H1 (cell line): Measurements from ENCODE around the gene KDSR. TPM values are rescaled to one million over a fixed set of nuclear protein-coding genes. Genes with fewer than 3 reads are reported as not detected.

Experiments
- CTCF ChIA-PET: fragments of 300-600 bp; sonication (Branson Sonifier 250); formaldehyde crosslinking; loops from one replicate; lab custom pipeline; 2021; ENCODE audit not compliant: partially characterized antibody; lab: Charles Lee
- POLR2A ChIA-PET: fragments of 300-600 bp; sonication (Branson Sonifier 250); formaldehyde crosslinking; loops from one replicate; lab custom pipeline; 2021; ENCODE audit warnings: inconsistent platforms; ENCODE audit not compliant: partially characterized antibody; lab: Charles Lee
- DNase-seq, 2 experiments: peaks; one replicate each; pipeline versions ENCODE4 v3.0.0 to v3.0.0-alpha.2; 2010 to 2022; ENCODE audit warnings: low spot score in 2 of 2, low read depth in 1 of 2, mixed read lengths in 1 of 2
- FAIRE-seq: peaks from 2 replicates; lab custom pipeline; 2011; peaks lifted over from hg19 to GRCh38; lab: Jason Lieb, UNC
- H2AFZ ChIP-seq: 2 replicates; pipeline ENCODE4 v1.8.1; 2012; ENCODE audit warnings: low read length, inconsistent platforms
- H2AK5ac ChIP-seq: 2 replicates; pipeline ENCODE4 v1.6.1; 2013; ENCODE audit warnings: low read depth, low read length
- H2BK120ac ChIP-seq: replicated peaks from 2 replicates; pipeline ENCODE3; 2013; ENCODE audit warnings: low read depth, low read length, inconsistent platforms
- H2BK12ac ChIP-seq: 2 replicates; pipeline ENCODE4 v1.6.1; 2013; ENCODE audit warnings: low read depth, low read length
- H2BK15ac ChIP-seq: 2 replicates; pipeline ENCODE4 v1.6.1; 2013; ENCODE audit warnings: low read length
- H2BK20ac ChIP-seq: 2 replicates; pipeline ENCODE4 v1.6.1; 2013; ENCODE audit warnings: low read length
- H2BK5ac ChIP-seq: 2 replicates; pipeline ENCODE4 v1.6.1; 2013; ENCODE audit warnings: low read depth, low read length
- H3K14ac ChIP-seq: 2 replicates; pipeline ENCODE4 v1.6.1; 2013; ENCODE audit warnings: inconsistent platforms; ENCODE audit not compliant: insufficient read length
- H3K18ac ChIP-seq: 2 replicates; pipeline ENCODE4 v1.6.1; 2013; ENCODE audit warnings: low read length; ENCODE audit errors: extremely low read depth
- H3K23ac ChIP-seq: 2 replicates; pipeline ENCODE4 v1.6.1; 2013; ENCODE audit warnings: inconsistent platforms; ENCODE audit not compliant: insufficient read length
- H3K23me2 ChIP-seq: 2 replicates; pipeline ENCODE4 v1.6.1; 2013; ENCODE audit warnings: low read depth, low read length
- H3K27ac ChIP-seq: 2 replicates; pipeline ENCODE4 v1.6.1; 2011; ENCODE audit warnings: low read depth, low read length, inconsistent platforms
- H3K27me3 ChIP-seq, 4 experiments: replicated peaks in 1 of 4; 1 replicate in 1 of 4; 2 replicates in 3 of 4; pipeline versions ENCODE4 v1.6.1 to v1.8.1; 2011 to 2013; ENCODE audit warnings: low read length in 3 of 4, mild to moderate bottlenecking in 3 of 4, inconsistent platforms in 2 of 4, mixed read lengths in 2 of 4, moderate library complexity in 1 of 4; ENCODE audit not compliant: control insufficient read depth in 3 of 4, insufficient read depth in 3 of 4; ENCODE audit errors: extremely low read depth in 1 of 4
- H3K36me3 ChIP-seq, 4 experiments: 2 replicates each; pipeline versions ENCODE4 v1.6.1 to v1.8.1; 2011 to 2013; ENCODE audit warnings: mild to moderate bottlenecking in 4 of 4, low read length in 3 of 4, moderate library complexity in 2 of 4, control low read depth in 1 of 4, inconsistent platforms in 1 of 4; ENCODE audit not compliant: insufficient read depth in 4 of 4, control insufficient read depth in 2 of 4
- H3K4ac ChIP-seq: replicated peaks from 2 replicates; pipeline ENCODE3; 2013; ENCODE audit warnings: low read length, low read depth, mixed read lengths, inconsistent platforms; ENCODE audit not compliant: insufficient read length
- H3K4me1 ChIP-seq, 4 experiments: replicated peaks in 1 of 4; 1 replicate in 1 of 4; 2 replicates in 3 of 4; pipeline versions ENCODE4 v1.6.1 to v1.8.1; 2011 to 2013; ENCODE audit warnings: low read length in 3 of 4, inconsistent platforms in 2 of 4, mixed read lengths in 1 of 4; ENCODE audit not compliant: insufficient read depth in 4 of 4, control insufficient read depth in 3 of 4
- H3K4me2 ChIP-seq, 2 experiments: 2 replicates each; pipeline versions ENCODE4 v1.6.1 to v1.8.1; 2011 to 2013; ENCODE audit warnings: low read depth in 2 of 2, low read length in 2 of 2, control low read depth in 1 of 2, inconsistent platforms in 1 of 2, mild to moderate bottlenecking in 1 of 2; ENCODE audit not compliant: insufficient read depth in 1 of 2
- H3K4me3 ChIP-seq, 4 experiments: fragments of 200-600, 300-600 bp in 1 of 4; sonication (generic), shearing (Covaris generic), sonication (Bioruptor Twin) in 1 of 4; 2 replicates each; pipeline versions ENCODE4 v1.5.1 to v1.8.1; 2011 to 2016; ENCODE audit warnings: low read length in 4 of 4, low read depth in 3 of 4, control low read depth in 2 of 4, inconsistent platforms in 2 of 4, mild to moderate bottlenecking in 2 of 4, mixed read lengths in 1 of 4, moderate library complexity in 1 of 4; ENCODE audit not compliant: insufficient read depth in 2 of 4; ENCODE audit errors: extremely low read depth in 1 of 4
- H3K56ac ChIP-seq: replicated peaks from 2 replicates; pipeline ENCODE3; 2013; ENCODE audit warnings: low read depth, mild to moderate bottlenecking, mixed read lengths, low read length, inconsistent platforms; ENCODE audit not compliant: insufficient read length
- H3K79me1 ChIP-seq: 2 replicates; pipeline ENCODE4 v1.6.1; 2013; ENCODE audit warnings: low read depth, low read length, control low read depth
- H3K79me2 ChIP-seq, 2 experiments: 2 replicates each; pipeline versions ENCODE4 v1.6.1 to v1.8.1; 2012 to 2013; ENCODE audit warnings: low read length in 2 of 2, mild to moderate bottlenecking in 2 of 2, inconsistent platforms in 1 of 2; ENCODE audit not compliant: insufficient read depth in 2 of 2, control insufficient read depth in 1 of 2
- H3K9ac ChIP-seq, 4 experiments: replicated peaks in 1 of 4; 1 replicate in 1 of 4; 2 replicates in 3 of 4; pipeline versions ENCODE4 v1.6.1 to v1.8.1; 2011 to 2013; ENCODE audit warnings: low read depth in 3 of 4, low read length in 3 of 4, control low read depth in 2 of 4, mild to moderate bottlenecking in 2 of 4, moderate library complexity in 2 of 4, inconsistent platforms in 1 of 4; ENCODE audit errors: extremely low read depth in 1 of 4
- H3K9me3 ChIP-seq, 2 experiments: 2 replicates each; pipeline versions ENCODE4 v1.6.1 to v1.8.1; 2012 to 2013; ENCODE audit warnings: mild to moderate bottlenecking in 2 of 2, moderate library complexity in 2 of 2, control low read depth in 1 of 2, inconsistent platforms in 1 of 2, low read depth in 1 of 2, low read length in 1 of 2, mixed read lengths in 1 of 2; ENCODE audit not compliant: insufficient read depth in 2 of 2
- H4K20me1 ChIP-seq, 2 experiments: replicated peaks in 1 of 2; 2 replicates each; pipeline versions ENCODE3 to v1.8.1; 2011 to 2013; ENCODE audit warnings: inconsistent platforms in 2 of 2, low read length in 2 of 2, mild to moderate bottlenecking in 1 of 2; ENCODE audit not compliant: insufficient read depth in 2 of 2, control insufficient read depth in 1 of 2
- H4K5ac ChIP-seq: 2 replicates; pipeline ENCODE4 v1.6.1; 2013; ENCODE audit warnings: low read length, low read depth, mixed read lengths, inconsistent platforms; ENCODE audit not compliant: insufficient read length
- H4K8ac ChIP-seq: 2 replicates; pipeline ENCODE4 v1.8.0; 2013; ENCODE audit warnings: mild to moderate bottlenecking, moderate library complexity, low read length, inconsistent platforms; ENCODE audit not compliant: insufficient read depth; ENCODE audit errors: extremely low read depth
- H4K91ac ChIP-seq: replicated peaks from 2 replicates; pipeline ENCODE3; 2013; ENCODE audit warnings: low read length, mixed read lengths, inconsistent platforms; ENCODE audit not compliant: insufficient read length
- CHD1 ChIP-seq: IDR thresholded peaks from 2 replicates; pipeline ENCODE4 v1.6.1; 2012; ENCODE audit warnings: low read depth, low read length, improper control_type of control experiment
- POLR2A ChIP-seq, 2 experiments: IDR thresholded peaks; 1 replicate in 1 of 2; 2 replicates in 1 of 2; pipeline ENCODE4 v1.6.1; 2011; ENCODE audit warnings: low read depth in 2 of 2, low read length in 2 of 2, mild to moderate bottlenecking in 2 of 2; ENCODE audit errors: control extremely low read depth in 1 of 2
- SIRT6 ChIP-seq: IDR thresholded peaks from one replicate; pipeline ENCODE4 v1.7.1; 2012; ENCODE audit warnings: low read length, inconsistent platforms
- SP4 ChIP-seq: IDR thresholded peaks from 2 replicates; pipeline ENCODE4 v1.6.1; 2012; ENCODE audit warnings: low read length, inconsistent platforms
- WGBS, 2 experiments: shearing (Covaris generic) in 1 of 2; methylation state at CpG; one replicate each; pipeline versions ENCODE4 v1.1.6 to v1.1.7; 2013 to 2015; ENCODE audit warnings: low lambda C conversion rate in 2 of 2, mixed read lengths in 2 of 2, inconsistent platforms in 1 of 2, low coverage in 1 of 2, missing lambda C conversion rate in 1 of 2; ENCODE audit not compliant: insufficient replicate concordance in 2 of 2, insufficient coverage in 1 of 2, insufficient read length in 1 of 2; ENCODE audit errors: extremely low coverage in 1 of 2, missing lambda C conversion rate in 1 of 2; 5-methylcytosine and 5-hydroxymethylcytosine counted together
- long read RNA-seq, 2 experiments: library from RNA in 1 of 2; library from capped mRNA in 1 of 2; stranded (forward); transcript quantifications; one replicate each; pipeline ENCODE4 v2.0.0, GENCODE V29; 2021; ENCODE audit warnings: inconsistent platforms in 1 of 2
- polyA minus RNA-seq, 3 experiments: library from RNA; depleted of rRNA, polyadenylated mRNA; stranded (reverse); fragments of >200 nt; gene quantifications; 1 replicate in 2 of 3; 2 replicates in 1 of 3; pipeline ENCODE4 v1.2.3, GENCODE V29; 2011
- polyA plus RNA-seq, 7 experiments: library from polyadenylated mRNA; depleted of rRNA in 3 of 7; stranded (reverse) in 5 of 7; unstranded in 2 of 7; fragments of >200 nt in 5 of 7; fragments of 200-250 nt in 2 of 7; gene quantifications; 1 replicate in 5 of 7; 2 replicates in 1 of 7; 4 replicates in 1 of 7; pipeline versions ENCODE4 v1.2.1 to v1.2.3, GENCODE V29; 2011 to 2013; ENCODE audit warnings: missing spikeins in 2 of 7, mixed read lengths in 2 of 7
- total RNA-seq: library from RNA; stranded (reverse); fragmentation: NEBNext Ultra II Directional; extraction: Animal tissue kit (Norgen Biotek cat#: 25700); gene quantifications from 2 replicates; pipeline ENCODE4 v1.2.1, GENCODE V29; 2021
- TF ChIP-seq, protein P1 (sequence below), 3 experiments: IDR thresholded peaks; 1 replicate in 2 of 3; 2 replicates in 1 of 3; pipeline versions ENCODE4 v1.5.1 to v1.6.1; 2011; ENCODE audit warnings: low read length in 3 of 3, mild to moderate bottlenecking in 3 of 3, inconsistent platforms in 2 of 3, low read depth in 1 of 3, moderate library complexity in 1 of 3; ENCODE audit not compliant: insufficient read depth in 1 of 3; ENCODE audit errors: control extremely low read depth in 1 of 3

Gene KDSR
- total RNA-seq (43.5 and 50.5 TPM in 2 replicates), polyA plus RNA-seq (2011; rRNA removed) (10.7 and 12.4 TPM in 2 replicates), polyA minus RNA-seq (2011; rRNA and poly(A)+ RNA removed) (25.7 and 31.5 TPM in 2 replicates)
- polyA plus RNA-seq (2011; cell fraction: cytosol; rRNA removed), result 18.5 TPM
- polyA plus RNA-seq (2011; cell fraction: nucleus; rRNA removed), result 25.8 TPM
- polyA plus RNA-seq (2012, experiment 1 of 2), result 24.3 to 28.3 TPM (median 25.5 TPM) in 4 replicates
- polyA plus RNA-seq (2012, experiment 2 of 2), result 13.3 TPM
- 25.2 TPM for polyA plus RNA-seq (2013, experiment 1 of 2)
- polyA plus RNA-seq (2013, experiment 2 of 2), result 30.3 TPM
- polyA minus RNA-seq (2011; cell fraction: cytosol; rRNA and poly(A)+ RNA removed), result 24.7 TPM
- polyA minus RNA-seq (2011; cell fraction: nucleus; rRNA and poly(A)+ RNA removed), result 38.8 TPM
- long read RNA-seq, experiment 1, full-length matches to known transcripts, result 22 of 45 reads
- long read RNA-seq, experiment 1, partial matches to known transcripts, result 16 of 45 reads
- long read RNA-seq, experiment 1, other reads (novel, unspliced or antisense), result 7 of 45 reads
- long read RNA-seq, experiment 2, full-length matches to known transcripts, result 1 of 9 reads
- long read RNA-seq, experiment 2, partial matches to known transcripts, result 6 of 9 reads
- long read RNA-seq, experiment 2, other reads (novel, unspliced or antisense), result 2 of 9 reads

- 1% methylated on average over 45 of the region's 90 CpGs; no CpG with 5 or more reads in 1 of the 2 experiments for WGBS, 2 experiments
- Histone ChIP-seq H4K20me1 (peaks cover 0 to 2% of the 10 kb centered on the region in 2 experiments), H3K4me1 (peaks cover 0 to 2% (median 0%) of the 10 kb centered on the region in 4 experiments; a peak in 2 of 7 replicates), H3K56ac (peak within 1 kb of the TSS; percentile 80), H3K36me3 (peaks cover 0 to 4% (median 2%) of the 10 kb centered on the region in 4 experiments; a peak in 4 of 8 replicates), H4K5ac (peak within 1 kb of the TSS; percentile 94), H3K4me2 (peak within 1 kb of the TSS; percentile 66 to 94), H2BK120ac (no peak within 1 kb of the TSS), H4K8ac (peak within 1 kb of the TSS; percentile 96; the same call in 1 of the 2 replicates), H2BK20ac (no peak within 1 kb of the TSS), H3K23ac (no peak within 1 kb of the TSS), H3K27me3 (no peaks in the 10 kb centered on the region), H2BK5ac (peak within 1 kb of the TSS; percentile 92; the same call in 1 of the 2 replicates), H2BK12ac (no peak within 1 kb of the TSS), H2BK15ac (no peak within 1 kb of the TSS; the same call in 1 of the 2 replicates), H3K4me3 (peak within 1 kb of the TSS; percentile 83 to 93 (median 86)), H3K9me3 (peaks cover 5 to 8% of the 10 kb centered on the region in 2 experiments), H3K14ac (no peak within 1 kb of the TSS), H3K9ac (peak within 1 kb of the TSS; percentile 64 to 94 (median 74)), H3K27ac (peak within 1 kb of the TSS; percentile 73; the same call in 1 of the 2 replicates), H2AFZ (peak within 1 kb of the TSS; percentile 71; the same call in 1 of the 2 replicates), H2AK5ac (no peak within 1 kb of the TSS), H4K91ac (peak within 1 kb of the TSS; percentile 34), H3K79me2 (peaks cover 0 to 28% of the 10 kb centered on the region in 2 experiments; a peak in 3 of 4 replicates), H3K18ac (peak within 1 kb of the TSS; percentile 91; the same call in 1 of the 2 replicates), H3K4ac (no peak within 1 kb of the TSS), H3K23me2 (peaks cover 4% of the 10 kb centered on the region), H3K79me1 (no peaks in the 10 kb centered on the region)
- ChIA-PET POLR2A (interaction anchor here (1.0 to 1.7 kb wide), 4 partner anchors 17 to 144 kb away, joined by 3 to 9 read pairs (median 5); partner anchors contain the start of gene VPS4B), CTCF (interaction anchor here (0.6 to 1.1 kb wide), 4 partner anchors 25 to 144 kb away, joined by 3 to 7 read pairs (median 3); no protein-coding TSS in a partner anchor)
- peak; percentile 83 to 93 for DNase-seq
- no peak for FAIRE-seq
- TF ChIP-seq, protein P1, sequence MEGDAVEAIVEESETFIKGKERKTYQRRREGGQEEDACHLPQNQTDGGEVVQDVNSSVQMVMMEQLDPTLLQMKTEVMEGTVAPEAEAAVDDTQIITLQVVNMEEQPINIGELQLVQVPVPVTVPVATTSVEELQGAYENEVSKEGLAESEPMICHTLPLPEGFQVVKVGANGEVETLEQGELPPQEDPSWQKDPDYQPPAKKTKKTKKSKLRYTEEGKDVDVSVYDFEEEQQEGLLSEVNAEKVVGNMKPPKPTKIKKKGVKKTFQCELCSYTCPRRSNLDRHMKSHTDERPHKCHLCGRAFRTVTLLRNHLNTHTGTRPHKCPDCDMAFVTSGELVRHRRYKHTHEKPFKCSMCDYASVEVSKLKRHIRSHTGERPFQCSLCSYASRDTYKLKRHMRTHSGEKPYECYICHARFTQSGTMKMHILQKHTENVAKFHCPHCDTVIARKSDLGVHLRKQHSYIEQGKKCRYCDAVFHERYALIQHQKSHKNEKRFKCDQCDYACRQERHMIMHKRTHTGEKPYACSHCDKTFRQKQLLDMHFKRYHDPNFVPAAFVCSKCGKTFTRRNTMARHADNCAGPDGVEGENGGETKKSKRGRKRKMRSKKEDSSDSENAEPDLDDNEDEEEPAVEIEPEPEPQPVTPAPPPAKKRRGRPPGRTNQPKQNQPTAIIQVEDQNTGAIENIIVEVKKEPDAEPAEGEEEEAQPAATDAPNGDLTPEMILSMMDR (IDR thresholded peaks at IDR 0.05; ENCODE audit: control extremely low read depth in 1 of 3, insufficient read depth in 1 of 3, low read depth in 1 of 3, low read length in 3 of 3), result no peak
- TF ChIP-seq SP4 (no peak), POLR2A (IDR thresholded peaks at IDR 0.05; ENCODE audit: control extremely low read depth in 1 of 2, low read depth in 2 of 2, low read length in 2 of 2) (peak; percentile 80 to 87), CHD1 (no peak), SIRT6 (no peak)
Measured at GRCh38 chr18:63367053-63367953, at the start of gene KDSR. TSS of gene KDSR (minus strand) at chr18:63367206. CDS start at chr18:63367118, 88 bp downstream.
